Cerebellar nuclear complex (tissue), 1 donor: ENCODE data around the gene TMCC3.

Experiments used
- DNase-seq, 2 experiments: peaks; one replicate each; lab custom pipeline; 2025; lab: John Stamatoyannopoulos, UW

The TMCC3 gene

GRCh38 chr12:94671917-94672316 lies 21.6 kb upstream of the TMCC3 start:
- no peak for DNase-seq

- no peak for DNase-seq
These were observed 20.5 kb upstream of the TMCC3 start for GRCh38 chr12:94670898-94671297.

GRCh38 chr12:94670075-94670474 lies 19.7 kb upstream of the TMCC3 start:
- DNase-seq: no peak

- DNase-seq: no peak
These were observed 16.7 kb upstream of the TMCC3 start for GRCh38 chr12:94667031-94667540.

GRCh38 chr12:94666158-94666557 lies 15.8 kb upstream of the TMCC3 start:
- no peak for DNase-seq

- DNase-seq: no peak
These were observed 13.3 kb upstream of the TMCC3 start for GRCh38 chr12:94663702-94664101.

- no peak for DNase-seq
These were observed 12.7 kb upstream of the TMCC3 start for GRCh38 chr12:94663071-94663470.

GRCh38 chr12:94660436-94660835 lies 10.1 kb upstream of the TMCC3 start:
- no peak for DNase-seq

GRCh38 chr12:94659346-94659930 lies 9.1 kb upstream of the TMCC3 start:
- no peak for DNase-seq

- no peak for DNase-seq
These were observed 8.6 kb upstream of the TMCC3 start for GRCh38 chr12:94658931-94659330.

GRCh38 chr12:94656556-94656955 lies 6.2 kb upstream of the TMCC3 start:
- DNase-seq: no peak

- no peak for DNase-seq
These were observed 811 bp downstream of the TMCC3 start for GRCh38 chr12:94649349-94650142.

- DNase-seq: no peak
These were observed 1.8 kb downstream of the TMCC3 start for GRCh38 chr12:94648578-94648977.

- DNase-seq: no peak
These were observed 6.0 kb downstream of the TMCC3 start for GRCh38 chr12:94644141-94644979.

GRCh38 chr12:94643606-94644005 lies 6.8 kb downstream of the TMCC3 start:
- DNase-seq: no peak

- DNase-seq: no peak
These were observed 9.1 kb downstream of the TMCC3 start for GRCh38 chr12:94641283-94641682.

- no peak for DNase-seq
These were observed 10.0 kb downstream of the TMCC3 start for GRCh38 chr12:94640134-94640928.

- no peak for DNase-seq
These were observed 11.8 kb downstream of the TMCC3 start for GRCh38 chr12:94638521-94638920.

- DNase-seq: no peak
These were observed 12.8 kb downstream of the TMCC3 start for GRCh38 chr12:94637390-94638113.

GRCh38 chr12:94636462-94637085 lies 13.8 kb downstream of the TMCC3 start:
- DNase-seq: no peak

- DNase-seq: no peak
These were observed 15.6 kb downstream of the TMCC3 start for GRCh38 chr12:94634717-94635116.
